Thoracic aorta (tissue), 2 donors: ENCODE measurements around the gene DCDC2C. TPM values are rescaled to one million over a fixed set of nuclear protein-coding genes. Genes with fewer than 3 reads are reported as not detected.

Source experiments
- ATAC-seq: fragments of 150-250 bp; one replicate; pipeline ENCODE4 v1.8.0; 2017; ENCODE audit warnings: low read depth; ENCODE audit not compliant: insufficient number of reproducible peaks, low FRiP score
- DNase-seq: peaks from one replicate; pipeline ENCODE4 v3.0.0-alpha.2; 2020; ENCODE audit warnings: low spot score
- H3K27ac ChIP-seq, 2 donors: fragments of 200-600 bp; sonication (generic); 1 replicate in 1 of 2; 2 replicates in 1 of 2; pipeline ENCODE4 v1.5.1; 2016; ENCODE audit warnings: mild to moderate bottlenecking in 2 of 2, moderate library complexity in 2 of 2
- H3K27me3 ChIP-seq: fragments of 200-600 bp; sonication (generic); replicated peaks from 2 replicates; pipeline ENCODE4 v1.6.0; 2016; ENCODE audit warnings: mild to moderate bottlenecking; ENCODE audit not compliant: insufficient read depth
- H3K36me3 ChIP-seq: fragments of 200-600 bp; sonication (generic); one replicate; pipeline ENCODE4 v1.5.1; 2016
- H3K4me1 ChIP-seq, 2 donors: fragments of 200-600 bp; sonication (generic); 1 replicate in 1 of 2; 2 replicates in 1 of 2; pipeline versions ENCODE4 v1.5.1 to v1.6.0; 2016; ENCODE audit warnings: low read depth in 2 of 2, mild to moderate bottlenecking in 1 of 2; ENCODE audit not compliant: control insufficient read depth in 1 of 2
- H3K4me3 ChIP-seq: fragments of 200-600 bp; sonication (generic); 2 replicates; pipeline ENCODE4 v1.5.1; 2016; ENCODE audit warnings: mild to moderate bottlenecking
- H3K9me3 ChIP-seq: fragments of 200-600 bp; sonication (generic); 2 replicates; pipeline ENCODE4 v1.5.1; 2016
- total RNA-seq, 2 donors: library from RNA; depleted of rRNA; stranded (reverse); fragments of >200 nt; gene quantifications; one replicate each; pipeline versions ENCODE4 v1.1.0 to v1.2.3, GENCODE V29; 2016
- TF ChIP-seq, protein P1 (sequence below): fragments of 200-600 bp; sonication (generic); IDR thresholded peaks from one replicate; pipeline ENCODE4 v1.5.1; 2019; ENCODE audit warnings: antibody characterized with exemption

The DCDC2C gene
- total RNA-seq, 2 donors from 2014 or later = 6.6 to 13.1 TPM

DNA sequence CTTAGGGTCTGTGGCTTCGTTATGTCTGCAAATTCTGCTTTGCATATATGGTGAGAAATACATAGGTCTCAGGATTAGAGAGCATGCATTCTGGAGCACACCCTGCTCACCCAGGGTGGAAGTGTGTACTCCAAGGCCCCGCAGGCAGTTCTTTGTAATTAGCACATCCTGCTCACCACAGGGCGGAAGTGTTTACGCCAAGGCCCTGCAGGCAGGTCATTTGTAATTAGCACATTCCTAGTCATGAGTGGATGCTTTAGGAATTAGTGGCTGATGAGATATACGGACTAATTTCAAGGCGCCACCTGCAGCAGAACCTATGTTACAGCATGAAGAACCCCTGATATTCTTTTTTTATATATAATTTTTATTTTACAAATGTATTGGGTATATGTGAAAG is 41.1 kb upstream of the DCDC2C start:
- no peak for ATAC-seq
- Histone ChIP-seq H3K36me3 (no peaks in the 10 kb centered on the region), H3K27ac (no peak overlapping the region), H3K4me1 (no peaks in the 10 kb centered on the region), H3K4me3 (no peak overlapping the region), H3K9me3 (no peaks in the 10 kb centered on the region), H3K27me3 (no peaks in the 10 kb centered on the region)
- no peak for DNase-seq
- TF ChIP-seq, protein P1, sequence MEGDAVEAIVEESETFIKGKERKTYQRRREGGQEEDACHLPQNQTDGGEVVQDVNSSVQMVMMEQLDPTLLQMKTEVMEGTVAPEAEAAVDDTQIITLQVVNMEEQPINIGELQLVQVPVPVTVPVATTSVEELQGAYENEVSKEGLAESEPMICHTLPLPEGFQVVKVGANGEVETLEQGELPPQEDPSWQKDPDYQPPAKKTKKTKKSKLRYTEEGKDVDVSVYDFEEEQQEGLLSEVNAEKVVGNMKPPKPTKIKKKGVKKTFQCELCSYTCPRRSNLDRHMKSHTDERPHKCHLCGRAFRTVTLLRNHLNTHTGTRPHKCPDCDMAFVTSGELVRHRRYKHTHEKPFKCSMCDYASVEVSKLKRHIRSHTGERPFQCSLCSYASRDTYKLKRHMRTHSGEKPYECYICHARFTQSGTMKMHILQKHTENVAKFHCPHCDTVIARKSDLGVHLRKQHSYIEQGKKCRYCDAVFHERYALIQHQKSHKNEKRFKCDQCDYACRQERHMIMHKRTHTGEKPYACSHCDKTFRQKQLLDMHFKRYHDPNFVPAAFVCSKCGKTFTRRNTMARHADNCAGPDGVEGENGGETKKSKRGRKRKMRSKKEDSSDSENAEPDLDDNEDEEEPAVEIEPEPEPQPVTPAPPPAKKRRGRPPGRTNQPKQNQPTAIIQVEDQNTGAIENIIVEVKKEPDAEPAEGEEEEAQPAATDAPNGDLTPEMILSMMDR = no peak

DNA sequence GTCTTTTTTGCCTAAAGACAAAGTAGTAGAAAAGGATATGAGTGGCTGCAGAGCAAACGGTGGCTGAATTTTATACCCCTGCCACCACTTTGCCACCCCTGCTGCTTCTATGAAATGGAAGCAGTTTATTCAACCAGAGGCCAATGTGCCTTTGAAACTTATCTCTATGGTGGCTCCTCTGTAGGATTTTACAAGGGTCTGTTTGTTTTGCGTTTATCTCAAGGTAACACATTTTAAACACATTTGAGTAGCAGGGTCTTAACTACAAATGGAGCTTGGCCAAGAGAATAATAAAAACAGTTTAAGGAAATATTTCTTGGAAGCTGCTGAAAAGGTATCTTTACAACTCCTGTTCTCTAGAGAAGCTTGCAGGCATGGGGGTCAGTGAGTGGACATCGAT is 39.3 kb upstream of the DCDC2C start:
- Histone ChIP-seq H3K27me3 (no peaks in the 10 kb centered on the region), H3K4me1 (no peaks in the 10 kb centered on the region), H3K36me3 (no peaks in the 10 kb centered on the region), H3K4me3 (no peak overlapping the region), H3K27ac (no peak overlapping the region), H3K9me3 (no peaks in the 10 kb centered on the region)
- TF ChIP-seq, protein P1 = no peak
- DNase-seq (no peak), ATAC-seq (no peak)

GRCh38 chr2:3664925-3665324 is 38.5 kb upstream of the DCDC2C start:
- no peak for DNase-seq
- Histone ChIP-seq H3K4me1 (no peaks in the 10 kb centered on the region), H3K4me3 (no peak overlapping the region), H3K9me3 (no peaks in the 10 kb centered on the region), H3K27me3 (no peaks in the 10 kb centered on the region), H3K27ac (no peak overlapping the region), H3K36me3 (no peaks in the 10 kb centered on the region)
- no peak for ATAC-seq
- TF ChIP-seq, protein P1 = no peak

GRCh38 chr2:3665886-3666612 is 37.3 kb upstream of the DCDC2C start:
- no peaks in the 10 kb centered on the region for H3K9me3 ChIP-seq
- no peak for DNase-seq
- TF ChIP-seq, protein P1 = no peak
- no peaks in the 10 kb centered on the region for H3K4me1 ChIP-seq
- no peaks in the 10 kb centered on the region for H3K36me3 ChIP-seq
- no peaks in the 10 kb centered on the region for H3K27me3 ChIP-seq
- no peak overlapping the region for H3K4me3 ChIP-seq
- no peak for ATAC-seq
- H3K27ac ChIP-seq = no peak overlapping the region

- Histone ChIP-seq H3K27me3 (no peaks in the 10 kb centered on the region), H3K36me3 (no peaks in the 10 kb centered on the region), H3K4me3 (no peak overlapping the region), H3K27ac (no peak overlapping the region), H3K4me1 (no peaks in the 10 kb centered on the region), H3K9me3 (no peaks in the 10 kb centered on the region)
- DNase-seq (no peak), ATAC-seq (no peak)
- TF ChIP-seq, protein P1 = no peak
These were observed 36.8 kb upstream of the DCDC2C start for GRCh38 chr2:3666613-3666975.
